Sigmoid colon (tissue), 4 donors: Measurements from ENCODE around the gene MRPL12.

Experiments
- CTCF ChIP-seq, 4 experiments: fragments of 450-650 bp in 3 of 4; fragments of 200-600 bp in 1 of 4; IDR thresholded peaks; one replicate each; pipeline ENCODE4 v1.5.1; 2016 to 2019; ENCODE audit warnings: antibody characterized with exemption in 4 of 4, mild to moderate bottlenecking in 3 of 4, moderate library complexity in 2 of 4
- EP300 ChIP-seq, 4 donors: sonication (generic); formaldehyde crosslinking; IDR thresholded peaks; one replicate each; pipeline ENCODE4 v1.6.1; 2017; ENCODE audit warnings: antibody characterized with exemption in 4 of 4
- POLR2AphosphoS5 ChIP-seq, 4 donors: sonication (generic); formaldehyde crosslinking; IDR thresholded peaks; one replicate each; pipeline ENCODE4 v1.6.1; 2017; ENCODE audit warnings: antibody characterized with exemption in 4 of 4

- TF ChIP-seq CTCF (IDR thresholded peaks at IDR 0.05): no peak
- TF ChIP-seq POLR2AphosphoS5 (IDR thresholded peaks at IDR 0.05): no peak
- TF ChIP-seq EP300 (IDR thresholded peaks at IDR 0.05): no peak
Measured at GRCh38 chr17:81655378-81656117, 47.6 kb upstream of the MRPL12 start.
